ENCODE data around the gene KCNK13.
"Not testable (repeated sequence)": the region's sequence is repeated elsewhere in the genome, so short reads cannot be mapped to it uniquely, and the experiment has no call there.

Gene KCNK13

GRCh38 chr14:90061685-90062126 is at the start of gene KCNK13:
TSS of gene KCNK13 (plus strand) at chr14:90061994. CDS start at chr14:90062206, 212 bp downstream.
- no peak for DNase-seq (ENCODE audit: low spot score)

- no peak for DNase-seq (ENCODE audit: low spot score)
These were observed 44.4 kb upstream of the KCNK13 start for GRCh38 chr14:90017371-90017770.

GRCh38 chr14:90019824-90020523 is 41.8 kb upstream of the KCNK13 start:
- no peak for DNase-seq (ENCODE audit: low spot score)

- no peak for DNase-seq (ENCODE audit: low spot score)
These were observed 38.5 kb upstream of the KCNK13 start for GRCh38 chr14:90023176-90023896.

- no peak for DNase-seq (ENCODE audit: low spot score)
These were observed 36.9 kb upstream of the KCNK13 start for GRCh38 chr14:90024910-90025309.

GRCh38 chr14:90026608-90027007 is 35.2 kb upstream of the KCNK13 start:
- DNase-seq (ENCODE audit: low spot score), result not testable (repeated sequence)

- no peak for DNase-seq (ENCODE audit: low spot score)
These were observed 34.0 kb upstream of the KCNK13 start for GRCh38 chr14:90027842-90028241.

- no peak for DNase-seq (ENCODE audit: low spot score)
These were observed 27.6 kb upstream of the KCNK13 start for GRCh38 chr14:90034156-90034555.

- no peak for DNase-seq (ENCODE audit: low spot score)
These were observed 26.8 kb upstream of the KCNK13 start for GRCh38 chr14:90034835-90035525.

GRCh38 chr14:90039253-90040010 is 22.4 kb upstream of the KCNK13 start:
- no peak for DNase-seq (ENCODE audit: low spot score)

- DNase-seq (ENCODE audit: low spot score), result no peak
These were observed 21.4 kb upstream of the KCNK13 start for GRCh38 chr14:90040411-90040810.

- DNase-seq (ENCODE audit: low spot score), result no peak
These were observed 19.1 kb upstream of the KCNK13 start for GRCh38 chr14:90042496-90043252.

- DNase-seq (ENCODE audit: low spot score), result no peak
These were observed 16.2 kb upstream of the KCNK13 start for GRCh38 chr14:90045616-90046015.

GRCh38 chr14:90049390-90049789 is 12.4 kb upstream of the KCNK13 start:
- no peak for DNase-seq (ENCODE audit: low spot score)

- no peak for DNase-seq (ENCODE audit: low spot score)
These were observed 11.5 kb upstream of the KCNK13 start for GRCh38 chr14:90050271-90050670.

- DNase-seq (ENCODE audit: low spot score), result no peak
These were observed 8.8 kb upstream of the KCNK13 start for GRCh38 chr14:90053044-90053443.

- no peak for DNase-seq (ENCODE audit: low spot score)
These were observed 7.0 kb upstream of the KCNK13 start for GRCh38 chr14:90054803-90055202.

GRCh38 chr14:90056826-90057225 is 5.0 kb upstream of the KCNK13 start:
- DNase-seq (ENCODE audit: low spot score), result no peak

GRCh38 chr14:90058876-90059458 is 2.8 kb upstream of the KCNK13 start:
- no peak for DNase-seq (ENCODE audit: low spot score)

- DNase-seq (ENCODE audit: low spot score), result peak; percentile 7
These were observed 1.4 kb upstream of the KCNK13 start for GRCh38 chr14:90060312-90060964.
